HL-60 (cell line): ENCODE measurements around the gene EFEMP2.

Experiments used
- DNase-seq, 2 experiments: peaks; one replicate each; pipeline ENCODE4 v3.0.0-alpha.2; 2010 to 2020; ENCODE audit warnings: low read depth in 1 of 2, low spot score in 1 of 2
- H3K27ac ChIP-seq: fragments of 250-450 bp; sonication (Bioruptor Pico); replicated peaks from 2 replicates; pipeline ENCODE4 v1.5.1; 2020; ENCODE audit warnings: mild to moderate bottlenecking, moderate library complexity
- H3K27me3 ChIP-seq: fragments of 250-450 bp; sonication (Bioruptor Pico); 2 replicates; pipeline ENCODE4 v1.5.1; 2021; ENCODE audit warnings: mild to moderate bottlenecking, moderate library complexity; ENCODE audit not compliant: insufficient read depth, poor library complexity, severe bottlenecking
- H3K4me3 ChIP-seq: replicated peaks from 2 replicates; pipeline ENCODE4 v1.5.1; 2011; ENCODE audit warnings: mild to moderate bottlenecking, control low read depth, low read length; ENCODE audit not compliant: insufficient read depth
- CTCF ChIP-seq: IDR thresholded peaks from one replicate; pipeline ENCODE4 v1.5.1; 2011; ENCODE audit warnings: low read length, control low read depth, inconsistent platforms; ENCODE audit not compliant: insufficient read depth
- GABPA ChIP-seq: IDR thresholded peaks from 2 replicates; pipeline ENCODE4 v1.6.1; 2012; ENCODE audit warnings: low read depth
- POLR2AphosphoS5 ChIP-seq: IDR thresholded peaks from 2 replicates; pipeline ENCODE4 v1.6.1; 2012; ENCODE audit warnings: low read depth
- REST ChIP-seq: IDR thresholded peaks from 2 replicates; pipeline ENCODE4 v1.6.1; 2012; ENCODE audit warnings: low read depth; ENCODE audit not compliant: insufficient replicate concordance
- SPI1 ChIP-seq: IDR thresholded peaks from 2 replicates; pipeline ENCODE4 v1.6.1; 2012; ENCODE audit warnings: low read depth, mild to moderate bottlenecking, borderline replicate concordance

Gene EFEMP2

GRCh38 chr11:65918211-65919140 lies 45.9 kb upstream of the EFEMP2 start, which contains the start of gene C11orf68:
Gene C11orf68 (minus strand): TSS chr11:65919062. CDS start chr11:65919031, 31 bp downstream.
- Histone ChIP-seq H3K27me3 (no peaks in the 10 kb centered on the region), H3K27ac (peak within 1 kb of the TSS; percentile 86), H3K4me3 (peak within 1 kb of the TSS; percentile 86)
- TF ChIP-seq REST (no peak), GABPA (no peak), SPI1 (no peak), CTCF (no peak), POLR2AphosphoS5 (peak; percentile 63; the same call in 1 of the 2 replicates)
- peak in 1 of 2 experiments; percentile 43 for DNase-seq

- Histone ChIP-seq H3K4me3 (peak overlapping the region; percentile 86), H3K27me3 (no peaks in the 10 kb centered on the region), H3K27ac (peak overlapping the region; percentile 86; the same call in 1 of the 2 replicates)
- no peak for TF ChIP-seq GABPA
- TF ChIP-seq REST, result no peak
- TF ChIP-seq POLR2AphosphoS5, result no peak
- DNase-seq, result no peak
These were observed 45.0 kb upstream of the EFEMP2 start for GRCh38 chr11:65917434-65918210.

GRCh38 chr11:65917077-65917433 lies 44.5 kb upstream of the EFEMP2 start:
- no peak overlapping the region for H3K4me3 ChIP-seq
- no peak for DNase-seq
- TF ChIP-seq CTCF (no peak), SPI1 (no peak), GABPA (no peak), POLR2AphosphoS5 (no peak), REST (no peak)
- H3K27me3 ChIP-seq, result no peaks in the 10 kb centered on the region
- no peak overlapping the region for H3K27ac ChIP-seq
